GM23248 (cell line): ENCODE data around the gene STK24.

Source experiments
- EZH2 ChIP-seq: fragments of 200-600 bp; sonication (generic); IDR thresholded peaks from 2 replicates; pipeline ENCODE4 v1.6.1; 2018; ENCODE audit warnings: antibody characterized with exemption, mild to moderate bottlenecking; ENCODE audit not compliant: insufficient read depth, poor library complexity, severe bottlenecking
- EZH2phosphoT487 ChIP-seq: fragments of 200-600 bp; sonication (generic); IDR thresholded peaks from 2 replicates; pipeline ENCODE4 v1.6.1; 2018; ENCODE audit warnings: antibody characterized with exemption, moderate library complexity, mild to moderate bottlenecking, low read depth; ENCODE audit not compliant: insufficient read depth

GRCh38 chr13:98443329-98443728, 133.6 kb downstream of the STK24 start:
- no peak for TF ChIP-seq EZH2
- TF ChIP-seq EZH2phosphoT487 = no peak
